Ureter (tissue), 1 donor: ENCODE measurements around the gene APOBEC3B. TPM values are rescaled to one million over a fixed set of nuclear protein-coding genes. Genes with fewer than 3 reads are reported as not detected.
"Not testable (repeated sequence)": the region's sequence is repeated elsewhere in the genome, so short reads cannot be mapped to it uniquely, and the experiment has no call there.

ENCODE experiments used
- DNase-seq: peaks from one replicate; pipeline ENCODE4 v3.0.0-alpha.2; 2020; ENCODE audit warnings: low spot score
- total RNA-seq: library from RNA; stranded (reverse); gene quantifications from one replicate; pipeline ENCODE4 v1.2.4, GENCODE V29; 2023
- donor health status: DM: yes; HTN: yes; CAD: no.

The APOBEC3B gene
- total RNA-seq, 1 donor from 2014 or later, result 1.5 TPM

- not testable (repeated sequence) for DNase-seq
Measured at GRCh38 chr22:39031434-39032295, 49.5 kb downstream of the APOBEC3B start.

- not testable (repeated sequence) for DNase-seq
Measured at GRCh38 chr22:39037071-39037470, 54.9 kb downstream of the APOBEC3B start.

- no peak for DNase-seq
Measured at GRCh38 chr22:39039306-39040126, 57.4 kb downstream of the APOBEC3B start.

- DNase-seq, result not testable (repeated sequence)
Measured at GRCh38 chr22:39040155-39040537, 58.0 kb downstream of the APOBEC3B start.

GRCh38 chr22:39040538-39041296 is 58.6 kb downstream of the APOBEC3B start, which contains the start of gene APOBEC3F:
Gene APOBEC3F (plus strand): TSS chr22:39040864. CDS start chr22:39040961, 97 bp downstream.
- peak; percentile 74 for DNase-seq

GRCh38 chr22:39041908-39042307 is 59.8 kb downstream of the APOBEC3B start:
- DNase-seq, result no peak

Other genes starting within 250 kb of the APOBEC3B start
- gene SUN2, start 226.3 kb upstream of the APOBEC3B start, total RNA-seq, result 186 TPM
- 27.3 TPM for gene DNAL4, start 188.2 kb upstream of the APOBEC3B start, total RNA-seq
- 27.0 TPM for gene NPTXR, start 138.3 kb upstream of the APOBEC3B start, total RNA-seq
- gene CBX6, start 110.1 kb upstream of the APOBEC3B start, total RNA-seq, result 93.8 TPM
- gene APOBEC3A, start 24.7 kb upstream of the APOBEC3B start, total RNA-seq, result 2.0 TPM
- gene APOBEC3C, start 31.9 kb downstream of the APOBEC3B start, total RNA-seq, result 41.4 TPM
- 7.8 TPM for gene APOBEC3D, start 38.8 kb downstream of the APOBEC3B start, total RNA-seq
- 22.5 TPM for gene APOBEC3F, start 58.5 kb downstream of the APOBEC3B start, total RNA-seq
- gene APOBEC3G, start 94.9 kb downstream of the APOBEC3B start, total RNA-seq, result 27.8 TPM
- 1.0 TPM for gene APOBEC3H, start 114.9 kb downstream of the APOBEC3B start, total RNA-seq
- gene CBX7, start 170.3 kb downstream of the APOBEC3B start, total RNA-seq, result 63.6 TPM